ENCODE results near the gene SSX2. TPM values are rescaled to one million over a fixed set of nuclear protein-coding genes. Genes with fewer than 3 reads are reported as not detected.
"Not testable (repeated sequence)": the region's sequence is repeated elsewhere in the genome, so short reads cannot be mapped to it uniquely, and the experiment has no call there.

SSX2 gene, protein sequence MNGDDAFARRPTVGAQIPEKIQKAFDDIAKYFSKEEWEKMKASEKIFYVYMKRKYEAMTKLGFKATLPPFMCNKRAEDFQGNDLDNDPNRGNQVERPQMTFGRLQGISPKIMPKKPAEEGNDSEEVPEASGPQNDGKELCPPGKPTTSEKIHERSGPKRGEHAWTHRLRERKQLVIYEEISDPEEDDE
- total RNA-seq (2021; ENCODE audit: unreplicated experiment) = not detected
- not detected in 2 replicates for polyA plus RNA-seq (2012)
- not detected for Bru-seq, nascent RNA
- not detected for BruChase-seq, experiment 1, labeled RNA remaining after a 6-hour chase
- BruChase-seq, experiment 2, labeled RNA remaining after a 2-hour chase = not detected
- long read RNA-seq = 0 reads

DNA sequence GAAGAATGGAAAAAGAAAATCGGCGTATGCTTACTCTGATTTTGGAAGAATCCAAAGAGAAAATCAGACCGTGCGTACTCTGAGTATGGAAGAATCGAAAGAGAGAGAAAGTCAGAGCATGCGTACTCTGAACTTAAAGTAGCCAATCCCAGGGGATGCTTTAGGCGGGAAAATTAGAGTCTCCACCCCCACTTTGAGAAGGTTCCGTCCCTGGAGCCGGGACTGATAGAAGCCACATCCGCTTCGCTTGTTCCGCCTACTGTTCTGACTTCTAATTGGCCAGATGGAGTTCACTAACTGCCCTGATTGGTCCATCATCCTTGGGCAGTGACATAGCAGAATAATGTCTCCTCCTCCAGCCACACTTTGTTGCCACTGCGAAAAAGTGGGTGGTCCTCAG is at the start of gene SSX2:
TSS of gene SSX2 (minus strand) at position 101 of the 400 bp plus-strand sequence. CDS start 1,429 bp downstream, outside the sequence.
- H3K36me3 ChIP-seq (ENCODE audit: control insufficient read depth in 1 of 2, insufficient read depth in 2 of 2, low read length in 2 of 2); H3K4me2 ChIP-seq (ENCODE audit: low read length); H3K27me3 ChIP-seq (ENCODE audit: insufficient read depth, low read length); H3K27ac ChIP-seq (ENCODE audit: low read depth, low read length); H3K4me1 ChIP-seq (ENCODE audit: control insufficient read depth in 1 of 2, insufficient read depth in 2 of 2, low read length in 2 of 2); POLR2A ChIA-PET; RAD21 ChIA-PET (ENCODE audit: low non-redundant PET in 1 of 2, low total read pairs in 2 of 2, uncharacterized antibody in 2 of 2, unreplicated experiment in 2 of 2); H3K79me2 ChIP-seq (ENCODE audit: insufficient read depth, low read length); BruUV-seq (replicated peaks); H3K9me3 ChIP-seq (ENCODE audit: control insufficient read depth in 1 of 2, insufficient read depth in 1 of 2, low read depth in 1 of 2, low read length in 2 of 2); DNase-seq (ENCODE audit: low read depth, low spot score); H4K20me1 ChIP-seq (ENCODE audit: insufficient read depth); H3K9ac ChIP-seq (ENCODE audit: low read length); H2AFZ ChIP-seq (ENCODE audit: low read depth, low read length, poor library complexity, severe bottlenecking); H3K9me2 ChIP-seq (ENCODE audit: insufficient read depth); ATAC-seq; H3K4me3 ChIP-seq (replicated peaks in 1 of 2; ENCODE audit: low read depth in 1 of 2, low read length in 2 of 2); CTCF ChIA-PET; intact Hi-C loops (cut with micrococcal nuclease): not testable (repeated sequence)

DNA sequence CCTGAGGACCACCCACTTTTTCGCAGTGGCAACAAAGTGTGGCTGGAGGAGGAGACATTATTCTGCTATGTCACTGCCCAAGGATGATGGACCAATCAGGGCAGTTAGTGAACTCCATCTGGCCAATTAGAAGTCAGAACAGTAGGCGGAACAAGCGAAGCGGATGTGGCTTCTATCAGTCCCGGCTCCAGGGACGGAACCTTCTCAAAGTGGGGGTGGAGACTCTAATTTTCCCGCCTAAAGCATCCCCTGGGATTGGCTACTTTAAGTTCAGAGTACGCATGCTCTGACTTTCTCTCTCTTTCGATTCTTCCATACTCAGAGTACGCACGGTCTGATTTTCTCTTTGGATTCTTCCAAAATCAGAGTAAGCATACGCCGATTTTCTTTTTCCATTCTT is 44.0 kb upstream of the SSX2 start, which contains the start of gene SSX2B:
TSS of gene SSX2B (plus strand) at position 301 of the 400 bp plus-strand sequence. CDS start 1,429 bp downstream, outside the sequence.
- intact Hi-C loops (cut with micrococcal nuclease); BruUV-seq (replicated peaks); H3K9ac ChIP-seq (ENCODE audit: low read length); H3K4me3 ChIP-seq (replicated peaks in 1 of 2; ENCODE audit: low read depth in 1 of 2, low read length in 2 of 2); DNase-seq (ENCODE audit: low read depth, low spot score); POLR2A ChIA-PET; H3K9me3 ChIP-seq (ENCODE audit: control insufficient read depth in 1 of 2, insufficient read depth in 1 of 2, low read depth in 1 of 2, low read length in 2 of 2); H4K20me1 ChIP-seq (ENCODE audit: insufficient read depth); H3K4me2 ChIP-seq (ENCODE audit: low read length); H2AFZ ChIP-seq (ENCODE audit: low read depth, low read length, poor library complexity, severe bottlenecking); H3K27me3 ChIP-seq (ENCODE audit: insufficient read depth, low read length); H3K79me2 ChIP-seq (ENCODE audit: insufficient read depth, low read length); ATAC-seq; H3K9me2 ChIP-seq (ENCODE audit: insufficient read depth); H3K4me1 ChIP-seq (ENCODE audit: control insufficient read depth in 1 of 2, insufficient read depth in 2 of 2, low read length in 2 of 2); CTCF ChIA-PET; H3K36me3 ChIP-seq (ENCODE audit: control insufficient read depth in 1 of 2, insufficient read depth in 2 of 2, low read length in 2 of 2); RAD21 ChIA-PET (ENCODE audit: low non-redundant PET in 1 of 2, low total read pairs in 2 of 2, uncharacterized antibody in 2 of 2, unreplicated experiment in 2 of 2); H3K27ac ChIP-seq (ENCODE audit: low read depth, low read length): not testable (repeated sequence)

DNA sequence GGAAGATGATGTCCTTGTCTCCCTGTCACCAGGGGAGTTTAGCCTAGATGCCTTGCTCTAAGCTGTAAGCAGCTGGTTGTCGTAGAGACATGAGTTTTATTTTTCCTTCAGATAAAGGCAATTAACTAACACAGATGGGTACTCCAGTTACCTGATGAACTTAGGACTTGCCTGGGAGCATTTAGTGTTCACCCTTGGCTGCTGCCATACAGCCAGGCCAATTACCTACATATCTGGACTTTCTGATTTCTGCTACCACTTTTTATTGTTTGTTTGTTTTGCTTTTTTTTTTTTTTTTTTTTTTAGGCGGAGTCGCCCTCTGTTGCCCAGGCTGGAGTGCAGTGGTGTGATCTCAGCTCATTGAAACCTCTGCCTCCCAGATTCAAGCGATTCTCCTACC is 14.9 kb downstream of the SSX2 start:
- DNase-seq (ENCODE audit: low read depth, low spot score); H3K79me2 ChIP-seq (ENCODE audit: insufficient read depth, low read length): not testable (repeated sequence)

DNA sequence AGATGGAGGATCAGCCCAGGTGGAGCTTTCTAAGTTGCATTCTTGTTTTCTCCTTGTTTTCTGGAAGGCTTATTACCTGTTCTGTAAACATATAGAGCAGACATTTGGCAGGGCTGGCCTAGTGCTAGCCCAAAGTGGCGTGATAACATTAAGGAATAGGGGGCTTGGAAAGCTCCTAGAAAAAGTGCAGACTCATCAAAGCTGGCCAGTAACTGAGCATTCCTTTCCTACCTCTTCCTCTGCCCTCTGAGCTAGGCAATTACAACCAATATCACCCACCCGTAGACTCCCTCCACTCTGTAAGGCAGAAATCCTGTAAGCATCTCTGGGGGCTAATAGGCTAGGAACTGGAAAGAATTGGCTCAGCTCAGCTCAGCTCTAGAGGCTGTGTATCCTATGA is 44.8 kb downstream of the SSX2 start:
- H3K9ac ChIP-seq (ENCODE audit: low read length); DNase-seq (ENCODE audit: low read depth, low spot score); BruUV-seq (replicated peaks); H2AFZ ChIP-seq (ENCODE audit: low read depth, low read length, poor library complexity, severe bottlenecking); ATAC-seq; H3K4me1 ChIP-seq (ENCODE audit: control insufficient read depth in 1 of 2, insufficient read depth in 2 of 2, low read length in 2 of 2); RAD21 ChIA-PET (ENCODE audit: low non-redundant PET in 1 of 2, low total read pairs in 2 of 2, uncharacterized antibody in 2 of 2, unreplicated experiment in 2 of 2); H3K36me3 ChIP-seq (ENCODE audit: control insufficient read depth in 1 of 2, insufficient read depth in 2 of 2, low read length in 2 of 2); H3K9me3 ChIP-seq (ENCODE audit: control insufficient read depth in 1 of 2, insufficient read depth in 1 of 2, low read depth in 1 of 2, low read length in 2 of 2); H4K20me1 ChIP-seq (ENCODE audit: insufficient read depth); intact Hi-C loops (cut with micrococcal nuclease); H3K9me2 ChIP-seq (ENCODE audit: insufficient read depth); H3K27me3 ChIP-seq (ENCODE audit: insufficient read depth, low read length); H3K79me2 ChIP-seq (ENCODE audit: insufficient read depth, low read length); CTCF ChIA-PET; POLR2A ChIA-PET; H3K4me2 ChIP-seq (ENCODE audit: low read length); H3K27ac ChIP-seq (ENCODE audit: low read depth, low read length); H3K4me3 ChIP-seq (replicated peaks in 1 of 2; ENCODE audit: low read depth in 1 of 2, low read length in 2 of 2): not testable (repeated sequence)

More for the DNA sequence above, 14.9 kb downstream of the SSX2 start:
- H3K4me2 ChIP-seq (ENCODE audit: low read length); BruUV-seq (replicated peaks); H3K27ac ChIP-seq (ENCODE audit: low read depth, low read length); H3K4me1 ChIP-seq (ENCODE audit: control insufficient read depth in 1 of 2, insufficient read depth in 2 of 2, low read length in 2 of 2); POLR2A ChIA-PET; H4K20me1 ChIP-seq (ENCODE audit: insufficient read depth); H3K27me3 ChIP-seq (ENCODE audit: insufficient read depth, low read length); H2AFZ ChIP-seq (ENCODE audit: low read depth, low read length, poor library complexity, severe bottlenecking); H3K9ac ChIP-seq (ENCODE audit: low read length); H3K4me3 ChIP-seq (replicated peaks in 1 of 2; ENCODE audit: low read depth in 1 of 2, low read length in 2 of 2); CTCF ChIA-PET; H3K9me3 ChIP-seq (ENCODE audit: control insufficient read depth in 1 of 2, insufficient read depth in 1 of 2, low read depth in 1 of 2, low read length in 2 of 2); H3K9me2 ChIP-seq (ENCODE audit: insufficient read depth); ATAC-seq; H3K36me3 ChIP-seq (ENCODE audit: control insufficient read depth in 1 of 2, insufficient read depth in 2 of 2, low read length in 2 of 2); intact Hi-C loops (cut with micrococcal nuclease); RAD21 ChIA-PET (ENCODE audit: low non-redundant PET in 1 of 2, low total read pairs in 2 of 2, uncharacterized antibody in 2 of 2, unreplicated experiment in 2 of 2): not testable (repeated sequence)

Measured in HCT116 (cell line).